A549 treated with CORT108297 at 1 μM for 4 hours (cell line): ENCODE results near the gene SLC34A2. TPM values are rescaled to one million over a fixed set of nuclear protein-coding genes. Genes with fewer than 3 reads are reported as not detected.

Experiments
- total RNA-seq: library from RNA; stranded (reverse); fragments of 200-300 nt; extraction: Qiagen RNA extraction; gene quantifications from 5 replicates; pipeline ENCODE4 v1.2.3, GENCODE V29; 2022

Gene SLC34A2
- total RNA-seq: 0.03 TPM in 1 of 5 replicates, not detected in the others

GRCh38 chr4:25654971-25655963 is at the start of gene SLC34A2:
Gene SLC34A2 (plus strand): TSS chr4:25655851. CDS start chr4:25662501, 6,650 bp downstream.

Other genes with a start within 250 kb of the SLC34A2 start
- 21.4 to 25.3 TPM (median 23.6 TPM) in 5 replicates for gene SEL1L3, start 207.1 kb downstream of the SLC34A2 start, total RNA-seq